Fibroblast of villous mesenchyme (primary cell): ENCODE measurements around the gene TMEM131L. TPM values are rescaled to one million over a fixed set of nuclear protein-coding genes. Genes with fewer than 3 reads are reported as not detected.
"Not testable (repeated sequence)": the region's sequence is repeated elsewhere in the genome, so short reads cannot be mapped to it uniquely, and the experiment has no call there.

Source experiments
- DNase-seq: peaks from one replicate; pipeline ENCODE4 v3.0.0-alpha.2; 2010; ENCODE audit warnings: low read depth
- H3K4me3 ChIP-seq: 2 replicates; pipeline ENCODE4 v1.5.1; 2011; ENCODE audit warnings: low read depth, mild to moderate bottlenecking, low read length
- total RNA-seq: library from RNA; depleted of rRNA; stranded (reverse); fragments of >200 nt; gene quantifications from 2 replicates; pipeline ENCODE4 v1.2.3, GENCODE V29; 2012
- TF ChIP-seq, protein P1 (sequence below): IDR thresholded peaks from 2 replicates; pipeline ENCODE4 v1.5.1; 2012; ENCODE audit warnings: low read depth, mild to moderate bottlenecking, low read length; ENCODE audit not compliant: insufficient read depth

Gene TMEM131L
- total RNA-seq, 1 donor: 4.7 TPM

DNA sequence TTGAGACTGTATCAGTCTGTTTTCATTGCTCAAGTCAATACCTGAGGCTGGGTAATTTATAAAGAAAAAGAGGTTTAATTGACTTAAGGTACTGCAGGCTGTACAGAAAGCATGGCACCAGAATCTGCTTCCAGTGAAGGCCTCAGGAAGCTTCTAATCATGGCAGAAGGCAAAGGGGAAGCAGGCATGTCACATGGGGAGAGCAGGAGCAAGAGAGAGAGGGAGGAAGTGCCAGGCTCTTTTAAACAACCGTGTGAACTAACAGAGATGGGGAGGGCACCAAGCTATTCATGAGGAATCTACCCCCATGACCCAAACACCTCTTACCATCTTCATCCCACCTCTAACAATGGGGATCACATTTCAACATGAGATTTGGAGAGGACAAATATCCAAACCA, 7.2 kb upstream of the TMEM131L start:
- DNase-seq: no peak
- TF ChIP-seq, protein P1, sequence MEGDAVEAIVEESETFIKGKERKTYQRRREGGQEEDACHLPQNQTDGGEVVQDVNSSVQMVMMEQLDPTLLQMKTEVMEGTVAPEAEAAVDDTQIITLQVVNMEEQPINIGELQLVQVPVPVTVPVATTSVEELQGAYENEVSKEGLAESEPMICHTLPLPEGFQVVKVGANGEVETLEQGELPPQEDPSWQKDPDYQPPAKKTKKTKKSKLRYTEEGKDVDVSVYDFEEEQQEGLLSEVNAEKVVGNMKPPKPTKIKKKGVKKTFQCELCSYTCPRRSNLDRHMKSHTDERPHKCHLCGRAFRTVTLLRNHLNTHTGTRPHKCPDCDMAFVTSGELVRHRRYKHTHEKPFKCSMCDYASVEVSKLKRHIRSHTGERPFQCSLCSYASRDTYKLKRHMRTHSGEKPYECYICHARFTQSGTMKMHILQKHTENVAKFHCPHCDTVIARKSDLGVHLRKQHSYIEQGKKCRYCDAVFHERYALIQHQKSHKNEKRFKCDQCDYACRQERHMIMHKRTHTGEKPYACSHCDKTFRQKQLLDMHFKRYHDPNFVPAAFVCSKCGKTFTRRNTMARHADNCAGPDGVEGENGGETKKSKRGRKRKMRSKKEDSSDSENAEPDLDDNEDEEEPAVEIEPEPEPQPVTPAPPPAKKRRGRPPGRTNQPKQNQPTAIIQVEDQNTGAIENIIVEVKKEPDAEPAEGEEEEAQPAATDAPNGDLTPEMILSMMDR: no peak
- H3K4me3 ChIP-seq: no peak overlapping the region

DNA sequence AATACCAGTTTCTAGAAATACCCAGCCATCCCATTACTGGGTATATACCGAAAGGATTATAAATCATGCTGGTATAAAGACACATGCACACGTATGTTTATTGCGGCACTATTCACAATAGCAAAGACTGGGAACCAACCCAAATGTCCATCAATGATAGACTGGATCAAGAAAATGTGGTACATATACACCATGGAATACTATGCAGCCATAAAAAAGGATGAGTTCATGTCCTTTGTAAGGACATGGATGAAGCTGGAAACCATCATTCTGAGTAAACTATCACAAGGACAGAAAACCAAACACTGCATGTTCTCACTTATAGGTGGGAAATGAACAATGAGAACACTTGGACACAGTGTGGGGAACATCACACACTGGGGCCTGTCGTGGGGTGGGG, 4.6 kb upstream of the TMEM131L start:
- DNase-seq, H3K4me3 ChIP-seq: not testable (repeated sequence)

DNA sequence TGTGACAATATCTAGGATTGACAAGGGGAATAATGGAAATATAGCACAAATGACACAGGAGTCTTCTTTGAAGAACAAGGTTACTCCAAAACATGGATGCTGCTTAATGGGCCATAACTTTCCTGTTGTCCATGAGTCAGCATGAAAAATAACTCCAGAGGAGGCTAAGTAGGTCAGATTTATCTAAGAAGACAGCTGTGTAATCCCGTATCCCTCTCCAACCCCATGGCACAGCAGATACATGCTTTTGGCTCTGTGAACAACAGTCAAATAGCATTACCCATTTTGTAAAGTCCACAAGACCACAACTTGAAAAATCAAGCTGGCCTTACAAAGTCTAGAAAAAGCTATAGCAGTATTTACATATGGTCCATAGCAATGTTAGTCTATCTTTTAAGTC, 2.1 kb upstream of the TMEM131L start:
- no peak overlapping the region for H3K4me3 ChIP-seq
- TF ChIP-seq, protein P1: no peak
- DNase-seq: no peak

DNA sequence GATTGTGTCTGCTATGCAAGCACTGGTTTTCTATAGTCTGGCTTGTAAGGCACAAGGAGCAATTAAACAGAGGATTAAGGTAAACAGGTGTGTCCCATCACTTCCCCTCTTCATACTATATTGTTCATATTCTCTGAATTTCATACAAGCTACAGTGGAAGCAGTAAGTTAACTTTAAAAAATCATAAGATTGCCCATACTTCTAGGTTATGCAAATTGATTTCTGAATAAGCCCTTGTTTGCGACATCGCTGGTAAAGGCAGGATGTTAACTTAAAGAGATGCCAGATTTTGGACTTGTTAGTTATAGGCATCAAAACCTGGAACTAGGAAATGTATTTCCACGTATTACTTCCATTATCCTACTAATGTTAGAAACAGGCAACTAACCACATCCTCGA, 1.0 kb upstream of the TMEM131L start:
- DNase-seq: no peak
- peak overlapping the region; percentile 94 for H3K4me3 ChIP-seq
- TF ChIP-seq, protein P1: no peak

DNA sequence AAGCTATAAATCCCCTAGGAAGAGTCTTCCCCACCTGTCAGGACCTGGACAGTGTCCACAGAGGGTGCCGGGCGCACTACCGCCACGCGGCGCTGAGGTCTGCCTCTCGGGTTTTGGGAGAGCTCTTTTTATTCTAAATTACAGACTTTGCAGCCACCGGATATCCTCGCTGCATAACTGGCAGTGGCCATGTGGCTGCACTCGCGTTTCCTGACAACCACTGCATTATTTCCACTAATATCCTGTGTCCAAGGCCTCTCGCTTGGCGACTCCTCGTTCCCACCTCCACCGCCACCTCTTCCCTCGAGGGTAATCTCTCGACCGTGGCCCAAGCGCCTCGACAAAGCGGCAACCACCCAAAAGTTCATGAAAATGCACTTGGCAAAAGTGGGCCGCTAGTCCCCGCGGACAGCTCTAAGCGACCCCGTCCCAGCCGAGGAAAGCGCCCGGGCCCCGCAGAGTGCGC, 512 bp upstream of the TMEM131L start:
- H3K4me3 ChIP-seq: peak overlapping the region; percentile 94
- peak; percentile 56 for DNase-seq
- TF ChIP-seq, protein P1: no peak

DNA sequence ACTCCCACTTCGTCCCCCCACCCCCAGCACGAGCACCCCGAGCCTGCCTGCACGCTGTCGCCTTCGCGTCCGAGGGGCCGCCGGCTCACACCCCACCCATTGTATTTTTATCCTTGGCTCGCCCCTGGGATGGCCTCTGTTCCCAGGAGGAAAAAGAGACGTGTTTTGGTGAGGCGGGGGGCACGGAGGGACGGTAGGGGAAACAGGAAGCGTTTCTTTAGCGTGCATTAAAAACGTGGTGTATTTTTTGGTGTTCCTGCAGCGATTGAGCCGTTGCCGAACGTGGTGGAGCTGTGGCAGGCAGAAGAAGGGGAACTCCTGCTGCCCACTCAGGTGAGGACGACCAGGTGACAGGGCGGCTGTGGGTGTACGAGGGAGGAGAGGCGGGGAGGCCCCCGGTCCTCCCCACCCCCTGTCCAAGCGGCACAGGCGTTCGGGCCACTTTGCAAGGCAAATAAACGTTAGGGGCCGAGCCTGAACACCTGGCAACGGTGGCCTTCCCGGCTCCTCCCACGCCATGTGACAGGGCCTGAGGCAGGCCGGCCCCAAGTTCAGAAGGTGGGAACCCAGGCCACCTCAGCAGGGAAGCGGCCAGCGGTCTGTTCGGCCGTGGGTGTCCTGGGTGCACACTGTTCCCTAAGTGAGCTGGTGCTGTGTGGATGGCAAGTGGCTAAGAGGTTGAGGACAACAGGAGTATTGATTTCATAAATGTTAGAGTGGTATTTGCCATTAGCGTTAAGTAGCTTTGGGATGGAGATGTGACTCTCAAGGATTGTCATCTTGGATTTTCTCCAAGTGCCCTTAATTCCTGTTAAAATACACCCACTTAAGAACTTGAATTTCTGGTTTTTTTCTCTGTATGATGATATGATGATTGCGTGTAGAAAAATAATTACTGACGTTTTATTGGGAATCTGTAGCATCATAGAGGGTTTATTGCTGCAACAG, 1.1 kb downstream of the TMEM131L start:
- TF ChIP-seq, protein P1: no peak
- H3K4me3 ChIP-seq: peak overlapping the region; percentile 94
- no peak for DNase-seq

DNA sequence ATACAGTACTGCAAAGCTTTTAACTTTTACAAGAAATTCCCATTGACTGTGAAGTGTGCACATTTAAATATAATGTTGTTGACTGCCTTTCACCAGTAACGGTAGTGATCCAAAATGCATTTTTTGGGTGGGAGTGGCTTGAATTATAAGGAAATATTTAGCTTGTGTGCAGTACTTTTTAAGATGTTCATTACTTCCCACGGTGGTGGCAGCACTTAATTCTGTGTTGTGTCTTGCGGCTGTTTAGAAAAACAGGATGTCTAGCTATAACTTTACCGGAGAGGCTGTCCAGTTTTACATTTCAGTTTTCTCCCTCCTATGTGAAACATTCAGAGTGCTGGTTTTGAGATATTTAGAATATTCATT, 1.7 kb downstream of the TMEM131L start:
- peak; percentile 55 for DNase-seq
- peak overlapping the region; percentile 94 for H3K4me3 ChIP-seq
- TF ChIP-seq, protein P1: no peak
